GM23338 (cell line): Measurements from ENCODE around the gene DCAF17. TPM values are rescaled to one million over a fixed set of nuclear protein-coding genes. Genes with fewer than 3 reads are reported as not detected.

Experiments used
- ATAC-seq: fragments of 200-7000 bp; cut with Tn5 transposase; 3 replicates; pipeline ENCODE4 v1.9.1; 2020
- DNase-seq: peaks from one replicate; pipeline ENCODE4 v3.0.0-alpha.2; 2015; ENCODE audit warnings: low spot score
- H2AFZ ChIP-seq: fragments of 200-600 bp; sonication (generic); 2 replicates; pipeline ENCODE4 v1.8.0; 2016; ENCODE audit warnings: antibody characterized with exemption, mild to moderate bottlenecking, moderate library complexity
- H3F3A ChIP-seq: fragments of 200-600 bp; sonication (generic); replicated peaks from 2 replicates; pipeline ENCODE4 v1.8.0; 2017; ENCODE audit warnings: antibody characterized with exemption, mixed run types, low read depth
- H3K27ac ChIP-seq: fragments of 200-600 bp; sonication (generic); 2 replicates; pipeline ENCODE4 v1.6.1; 2016; ENCODE audit warnings: low read depth
- H3K27me3 ChIP-seq: fragments of 200-600 bp; sonication (generic); 2 replicates; pipeline ENCODE4 v1.8.0; 2016; ENCODE audit warnings: mild to moderate bottlenecking, mixed run types, moderate library complexity; ENCODE audit not compliant: insufficient read depth
- H3K36me3 ChIP-seq: fragments of 200-600 bp; sonication (generic); 2 replicates; pipeline ENCODE4 v1.8.0; 2016; ENCODE audit warnings: mild to moderate bottlenecking; ENCODE audit not compliant: insufficient read depth
- H3K4me1 ChIP-seq: fragments of 200-600 bp; sonication (generic); 2 replicates; pipeline ENCODE4 v1.8.0; 2016; ENCODE audit warnings: mild to moderate bottlenecking, moderate library complexity; ENCODE audit not compliant: insufficient read depth
- H3K4me2 ChIP-seq: fragments of 200-600 bp; sonication (generic); 2 replicates; pipeline ENCODE4 v1.7.1; 2017; ENCODE audit warnings: mixed run types
- H3K4me3 ChIP-seq: fragments of 200-600 bp; sonication (generic); 2 replicates; pipeline ENCODE4 v1.6.1; 2016; ENCODE audit warnings: mixed run types
- H3K79me2 ChIP-seq: fragments of 200-600 bp; sonication (generic); replicated peaks from 2 replicates; pipeline ENCODE4 v1.8.0; 2017; ENCODE audit warnings: mild to moderate bottlenecking; ENCODE audit not compliant: insufficient read depth
- H3K9me2 ChIP-seq: fragments of 200-600 bp; sonication (generic); 2 replicates; pipeline ENCODE4 v1.8.0; 2017; ENCODE audit not compliant: insufficient read depth
- H4K20me1 ChIP-seq: fragments of 200-600 bp; sonication (generic); replicated peaks from 2 replicates; pipeline ENCODE4 v1.8.0; 2017; ENCODE audit warnings: mild to moderate bottlenecking; ENCODE audit not compliant: insufficient read depth
- H3K27ac Mint-ChIP-seq: 2 replicates; pipeline ENCODE4 v1.8.0; 2020; ENCODE audit warnings: inconsistent platforms, mild to moderate bottlenecking, moderate library complexity, mixed read lengths
- H3K27me3 Mint-ChIP-seq: 3 replicates; pipeline ENCODE4 v1.8.0; 2022; ENCODE audit warnings: low read depth, mild to moderate bottlenecking, moderate library complexity, mixed read lengths, inconsistent platforms; ENCODE audit not compliant: insufficient read depth, poor library complexity
- H3K36me3 Mint-ChIP-seq: 3 replicates; pipeline ENCODE4 v1.8.0; 2021; ENCODE audit warnings: low read depth, mild to moderate bottlenecking, inconsistent platforms, moderate library complexity, mixed read lengths
- H3K4me1 Mint-ChIP-seq: 3 replicates; pipeline ENCODE4 v1.8.0; 2020; ENCODE audit warnings: mild to moderate bottlenecking, inconsistent platforms, mixed read lengths
- H3K4me3 Mint-ChIP-seq: 3 replicates; pipeline ENCODE4 v1.8.0; 2021; ENCODE audit warnings: moderate library complexity, mild to moderate bottlenecking, inconsistent platforms, mixed read lengths
- H3K9me3 Mint-ChIP-seq: 3 replicates; pipeline ENCODE4 v1.8.0; 2020; ENCODE audit warnings: moderate library complexity, mild to moderate bottlenecking, inconsistent platforms, mixed read lengths
- CREB1 ChIP-seq: fragments of 250-450 bp; sonication (Bioruptor Pico); IDR thresholded peaks from 2 replicates; pipeline ENCODE4 v1.5.0; 2020; ENCODE audit warnings: low read depth, mild to moderate bottlenecking, moderate library complexity
- ETS1 ChIP-seq: IDR thresholded peaks from 2 replicates; pipeline ENCODE4 v1.6.1; 2016; ENCODE audit warnings: antibody characterized with exemption
- EZH2 ChIP-seq: fragments of 200-600 bp; sonication (generic); IDR thresholded peaks from one replicate; pipeline ENCODE4 v1.8.0; 2017; ENCODE audit warnings: antibody characterized with exemption, mild to moderate bottlenecking, low read depth; ENCODE audit not compliant: unreplicated experiment
- EZH2phosphoT487 ChIP-seq: fragments of 200-600 bp; sonication (generic); IDR thresholded peaks from one replicate; pipeline ENCODE4 v1.8.1; 2018; ENCODE audit warnings: antibody characterized with exemption; ENCODE audit not compliant: unreplicated experiment
- JUNB ChIP-seq: IDR thresholded peaks from one replicate; pipeline ENCODE4 v1.6.1; 2016; ENCODE audit warnings: antibody characterized with exemption; ENCODE audit not compliant: unreplicated experiment
- NANOG ChIP-seq: IDR thresholded peaks from 2 replicates; pipeline ENCODE4 v1.6.1; 2016; ENCODE audit warnings: antibody characterized with exemption, borderline replicate concordance
- POLR2AphosphoS5 ChIP-seq: IDR thresholded peaks from 2 replicates; pipeline ENCODE4 v1.6.1; 2016; ENCODE audit warnings: antibody characterized with exemption, low read depth
- REST ChIP-seq: IDR thresholded peaks from one replicate; pipeline ENCODE4 v1.6.1; 2018; ENCODE audit warnings: antibody characterized with exemption; ENCODE audit not compliant: unreplicated experiment
- STAT1 ChIP-seq: IDR thresholded peaks from one replicate; pipeline ENCODE4 v1.6.1; 2016; ENCODE audit warnings: antibody characterized with exemption; ENCODE audit not compliant: unreplicated experiment
- ZNF114 ChIP-seq: fragments of 250-450 bp; sonication (Bioruptor Pico); IDR thresholded peaks from 2 replicates; pipeline ENCODE4 v1.5.0; 2020; ENCODE audit warnings: mild to moderate bottlenecking, moderate library complexity
- ZNF462 ChIP-seq: fragments of 250-450 bp; sonication (Bioruptor Pico); IDR thresholded peaks from 2 replicates; pipeline ENCODE4 v1.5.0; 2020; ENCODE audit warnings: mild to moderate bottlenecking, moderate library complexity
- polyA plus RNA-seq: library from polyadenylated mRNA; unstranded; fragments of >200 nt; fragmentation: Nextera tagmentation; extraction: Ambion mirVana; gene quantifications from 2 replicates; pipeline ENCODE4 v1.2.1, GENCODE V29; 2016
- total RNA-seq: library from RNA; depleted of rRNA; stranded (reverse); fragments of >200 nt; shearing (Covaris generic); gene quantifications from 2 replicates; pipeline ENCODE4 v1.2.3, GENCODE V29; 2014

The DCAF17 gene
- total and polyA plus RNA-seq, 2 experiments from 2014 or later = 11.0 to 37.3 TPM

GRCh38 chr2:171469176-171469575 is 35.1 kb downstream of the DCAF17 start:
- Mint-ChIP-seq H3K36me3 (peaks cover 35% of the 10 kb centered on the region), H3K4me3 (no peak overlapping the region), H3K27ac (no peak overlapping the region), H3K9me3 (no peaks in the 10 kb centered on the region), H3K27me3 (peaks cover 2% of the 10 kb centered on the region), H3K4me1 (no peaks in the 10 kb centered on the region)
- no peaks in the 10 kb centered on the region for H3K4me1 ChIP-seq
- no peaks in the 10 kb centered on the region for H3F3A ChIP-seq
- no peak for ATAC-seq
- no peak overlapping the region for H3K4me3 ChIP-seq
- H3K9me2 ChIP-seq = no peaks in the 10 kb centered on the region
- no peak overlapping the region for H3K4me2 ChIP-seq
- H3K27ac ChIP-seq = no peak overlapping the region
- no peaks in the 10 kb centered on the region for H3K27me3 ChIP-seq
- H3K36me3 ChIP-seq = 0 out of 2 replicates have a peak, but pooled peaks cover 5% of the 10 kb centered on the region
- no peaks in the 10 kb centered on the region for H3K79me2 ChIP-seq
- H4K20me1 ChIP-seq = no peaks in the 10 kb centered on the region
- TF ChIP-seq STAT1 (no peak), EZH2 (no peak), REST (no peak), POLR2AphosphoS5 (no peak), ETS1 (no peak), CREB1 (no peak), JUNB (no peak), ZNF462 (CRISPR knock-in tag) (no peak), NANOG (no peak), ZNF114 (CRISPR knock-in tag) (no peak), EZH2phosphoT487 (no peak)
- H2AFZ ChIP-seq = no peak overlapping the region
- no peak for DNase-seq
